ENCODE measurements around the gene BCAS1. TPM values are rescaled to one million over a fixed set of nuclear protein-coding genes. Genes with fewer than 3 reads are reported as not detected.
A peak's percentile ranks its signal among the peaks of the same experiment; 100 is the strongest.

Gene BCAS1
- total RNA-seq, 2 experiments from 2014 or later: not detected

- Mint-ChIP-seq H3K27me3 (peaks cover 10% of the 10 kb centered on the region), H3K9me3 (peaks cover 2% of the 10 kb centered on the region), H3K36me3 (ENCODE audit: low read depth) (peaks cover 2% of the 10 kb centered on the region), H3K27ac (no peak overlapping the region), H3K4me1 (peaks cover 10% of the 10 kb centered on the region), H3K4me3 (no peak overlapping the region)
- ChIA-PET CTCF (no interaction called here), POLR2A (no interaction called here)
- no peak for DNase-seq
These were observed 14.5 kb upstream of the BCAS1 start for GRCh38 chr20:54084727-54085388.

- peaks cover 3% of the 10 kb centered on the region for H3K36me3 Mint-ChIP-seq (ENCODE audit: low read depth)
- no peak for DNase-seq
- peaks cover 2% of the 10 kb centered on the region for H3K9me3 Mint-ChIP-seq
- H3K27ac Mint-ChIP-seq: no peak overlapping the region
- CTCF ChIA-PET: interaction anchor here (2.4 kb wide), 1 partner anchor 18 kb away, joined by 8 read pairs; no protein-coding TSS in a partner anchor
- H3K4me1 Mint-ChIP-seq: peaks cover 12% of the 10 kb centered on the region
- H3K4me3 Mint-ChIP-seq: no peak overlapping the region
- POLR2A ChIA-PET: no interaction called here
- peaks cover 7% of the 10 kb centered on the region for H3K27me3 Mint-ChIP-seq
These were observed 13.8 kb upstream of the BCAS1 start for GRCh38 chr20:54084193-54084592.

- Mint-ChIP-seq H3K36me3 (ENCODE audit: low read depth) (peaks cover 9% of the 10 kb centered on the region), H3K4me3 (no peak overlapping the region), H3K27me3 (peaks cover 3% of the 10 kb centered on the region), H3K9me3 (peaks cover 2% of the 10 kb centered on the region), H3K27ac (no peak overlapping the region), H3K4me1 (peaks cover 20% of the 10 kb centered on the region)
- DNase-seq: no peak
- POLR2A ChIA-PET: no interaction called here
- CTCF ChIA-PET: interaction anchor here (1.2 to 2.4 kb wide), 2 partner anchors 18 to 116 kb away, joined by 4 to 8 read pairs; no protein-coding TSS in a partner anchor
These were observed 13.1 kb upstream of the BCAS1 start for GRCh38 chr20:54083459-54083858.

- Mint-ChIP-seq H3K9me3 (peaks cover 7% of the 10 kb centered on the region), H3K27me3 (peaks cover 3% of the 10 kb centered on the region), H3K4me1 (peaks cover 31% of the 10 kb centered on the region), H3K36me3 (ENCODE audit: low read depth) (peaks cover 15% of the 10 kb centered on the region), H3K27ac (no peak overlapping the region), H3K4me3 (no peak overlapping the region)
- no peak for DNase-seq
- ChIA-PET CTCF (interaction anchor here (1.1 to 2.4 kb wide), 4 partner anchors 20 to 126 kb away, joined by 3 to 8 read pairs (median 4); partner anchors contain the start of gene PFDN4), POLR2A (no interaction called here)
These were observed 11.7 kb upstream of the BCAS1 start for GRCh38 chr20:54082100-54082499.

- peaks cover 7% of the 10 kb centered on the region for H3K9me3 Mint-ChIP-seq
- peaks cover 15% of the 10 kb centered on the region for H3K36me3 Mint-ChIP-seq (ENCODE audit: low read depth)
- peaks cover 3% of the 10 kb centered on the region for H3K27me3 Mint-ChIP-seq
- H3K4me3 Mint-ChIP-seq: no peak overlapping the region
- ChIA-PET POLR2A (no interaction called here), CTCF (no interaction called here)
- peaks cover 31% of the 10 kb centered on the region for H3K4me1 Mint-ChIP-seq
- H3K27ac Mint-ChIP-seq: no peak overlapping the region
- no peak for DNase-seq
These were observed 9.3 kb upstream of the BCAS1 start for GRCh38 chr20:54079652-54080051.

GRCh38 chr20:54078296-54078984 lies 8.0 kb upstream of the BCAS1 start:
- CTCF ChIA-PET: interaction anchor here (1.3 to 2.2 kb wide), 3 partner anchors 16 to 130 kb away, joined by 4 to 8 read pairs (median 5); no protein-coding TSS in a partner anchor
- POLR2A ChIA-PET: no interaction called here
- Mint-ChIP-seq H3K4me3 (peak overlapping the region; percentile 46), H3K27me3 (peaks cover 3% of the 10 kb centered on the region), H3K27ac (peak overlapping the region; percentile 84), H3K4me1 (peaks cover 26% of the 10 kb centered on the region), H3K9me3 (peaks cover 7% of the 10 kb centered on the region), H3K36me3 (ENCODE audit: low read depth) (peaks cover 15% of the 10 kb centered on the region)
- peak; percentile 61 for DNase-seq

- no peak for DNase-seq
- peaks cover 22% of the 10 kb centered on the region for H3K4me1 Mint-ChIP-seq
- no peak overlapping the region for H3K4me3 Mint-ChIP-seq
- POLR2A ChIA-PET: no interaction called here
- no peak overlapping the region for H3K27ac Mint-ChIP-seq
- CTCF ChIA-PET: no interaction called here
- peaks cover 7% of the 10 kb centered on the region for H3K9me3 Mint-ChIP-seq
- H3K27me3 Mint-ChIP-seq: peaks cover 5% of the 10 kb centered on the region
- H3K36me3 Mint-ChIP-seq (ENCODE audit: low read depth): peaks cover 13% of the 10 kb centered on the region
These were observed 5.9 kb upstream of the BCAS1 start for GRCh38 chr20:54076259-54076658.

- Mint-ChIP-seq H3K4me1 (peaks cover 21% of the 10 kb centered on the region), H3K4me3 (no peak overlapping the region), H3K27me3 (peaks cover 2% of the 10 kb centered on the region), H3K9me3 (peaks cover 4% of the 10 kb centered on the region), H3K27ac (no peak overlapping the region), H3K36me3 (ENCODE audit: low read depth) (peaks cover 13% of the 10 kb centered on the region)
- no peak for DNase-seq
- POLR2A ChIA-PET: no interaction called here
- CTCF ChIA-PET: no interaction called here
These were observed 4.9 kb upstream of the BCAS1 start for GRCh38 chr20:54075322-54075721.

GRCh38 chr20:54074511-54074910 lies 4.1 kb upstream of the BCAS1 start:
- H3K4me3 Mint-ChIP-seq: no peak overlapping the region
- CTCF ChIA-PET: interaction anchor here (1.1 kb wide), 1 partner anchor 29 kb away, joined by 6 read pairs; no protein-coding TSS in a partner anchor
- H3K27me3 Mint-ChIP-seq: peaks cover 2% of the 10 kb centered on the region
- DNase-seq: no peak
- POLR2A ChIA-PET: no interaction called here
- peaks cover 13% of the 10 kb centered on the region for H3K36me3 Mint-ChIP-seq (ENCODE audit: low read depth)
- H3K27ac Mint-ChIP-seq: no peak overlapping the region
- H3K9me3 Mint-ChIP-seq: peaks cover 4% of the 10 kb centered on the region
- peaks cover 19% of the 10 kb centered on the region for H3K4me1 Mint-ChIP-seq

GRCh38 chr20:54073288-54073687 lies 2.9 kb upstream of the BCAS1 start:
- ChIA-PET CTCF (interaction anchor here (1.1 kb wide), 1 partner anchor 31 kb away, joined by 6 read pairs; no protein-coding TSS in a partner anchor), POLR2A (no interaction called here)
- H3K4me1 Mint-ChIP-seq: peaks cover 9% of the 10 kb centered on the region
- H3K4me3 Mint-ChIP-seq: no peak overlapping the region
- peaks cover 4% of the 10 kb centered on the region for H3K9me3 Mint-ChIP-seq
- no peak for DNase-seq
- no peak overlapping the region for H3K27ac Mint-ChIP-seq
- peaks cover 4% of the 10 kb centered on the region for H3K36me3 Mint-ChIP-seq (ENCODE audit: low read depth)
- H3K27me3 Mint-ChIP-seq: peaks cover 2% of the 10 kb centered on the region

GRCh38 chr20:54069501-54069971 lies 858 bp downstream of the BCAS1 start:
- Mint-ChIP-seq H3K27ac (no peak overlapping the region), H3K4me1 (peaks cover 19% of the 10 kb centered on the region), H3K36me3 (ENCODE audit: low read depth) (no peaks in the 10 kb centered on the region), H3K4me3 (no peak overlapping the region), H3K9me3 (no peaks in the 10 kb centered on the region), H3K27me3 (peaks cover 4% of the 10 kb centered on the region)
- ChIA-PET CTCF (no interaction called here), POLR2A (interaction anchor here (1.2 kb wide), 1 partner anchor 504 kb away, joined by 4 read pairs; no protein-coding TSS in a partner anchor)
- no peak for DNase-seq

GRCh38 chr20:54068966-54069365 lies 1.4 kb downstream of the BCAS1 start:
- Mint-ChIP-seq H3K4me1 (peaks cover 23% of the 10 kb centered on the region), H3K4me3 (no peak overlapping the region), H3K9me3 (no peaks in the 10 kb centered on the region), H3K27me3 (peaks cover 4% of the 10 kb centered on the region), H3K27ac (no peak overlapping the region), H3K36me3 (ENCODE audit: low read depth) (no peaks in the 10 kb centered on the region)
- ChIA-PET POLR2A (interaction anchor here (1.2 kb wide), 1 partner anchor 504 kb away, joined by 4 read pairs; no protein-coding TSS in a partner anchor), CTCF (no interaction called here)
- DNase-seq: no peak

- no peak overlapping the region for H3K4me3 Mint-ChIP-seq
- H3K27me3 Mint-ChIP-seq: peaks cover 5% of the 10 kb centered on the region
- DNase-seq: no peak
- no peak overlapping the region for H3K27ac Mint-ChIP-seq
- no peaks in the 10 kb centered on the region for H3K9me3 Mint-ChIP-seq
- H3K36me3 Mint-ChIP-seq (ENCODE audit: low read depth): no peaks in the 10 kb centered on the region
- CTCF ChIA-PET: no interaction called here
- POLR2A ChIA-PET: interaction anchor here (1.2 kb wide), 1 partner anchor 503 kb away, joined by 4 read pairs; no protein-coding TSS in a partner anchor
- H3K4me1 Mint-ChIP-seq: peaks cover 26% of the 10 kb centered on the region
These were observed 1.9 kb downstream of the BCAS1 start for GRCh38 chr20:54068495-54068894.
